SK-N-SH (cell line): ENCODE data around the gene YIF1B.

Experiments used
- EP300 ChIP-seq, 2 experiments: IDR thresholded peaks; 2 replicates each; pipeline versions ENCODE4 v1.4.0 to v1.6.1; 2012; ENCODE audit warnings: borderline replicate concordance in 1 of 2, low read depth in 1 of 2, low read length in 1 of 2
- MEF2A ChIP-seq: IDR thresholded peaks from 2 replicates; pipeline ENCODE4 v1.4.0; 2012; ENCODE audit warnings: low read depth, borderline replicate concordance
- RCOR1 ChIP-seq: fragments of 150-350 bp; IDR thresholded peaks from 2 replicates; pipeline ENCODE4 v1.6.1; 2017; ENCODE audit warnings: antibody characterized with exemption, low read length
- SMC3 ChIP-seq: IDR thresholded peaks from 2 replicates; pipeline ENCODE4 v1.6.1; 2012; ENCODE audit warnings: low read depth, low read length, improper control_type of control experiment
- TEAD4 ChIP-seq: IDR thresholded peaks from 2 replicates; pipeline ENCODE4 v1.4.0; 2012; ENCODE audit warnings: mild to moderate bottlenecking, borderline replicate concordance; ENCODE audit not compliant: insufficient read depth
- USF1 ChIP-seq: IDR thresholded peaks from 2 replicates; pipeline ENCODE4 v1.4.0; 2012; ENCODE audit warnings: low read depth, borderline replicate concordance
- TF ChIP-seq, protein P1 (sequence below): fragments of 200-600 bp; sonication (generic); IDR thresholded peaks from 2 replicates; pipeline ENCODE4 v1.6.1; 2017; ENCODE audit warnings: antibody characterized with exemption, mild to moderate bottlenecking, moderate library complexity
- TF ChIP-seq, protein P2 (sequence below): fragments of 150-350 bp; IDR thresholded peaks from 2 replicates; pipeline ENCODE4 v1.6.1; 2017; ENCODE audit warnings: antibody characterized with exemption, low read length, low read depth, borderline replicate concordance
- TF ChIP-seq, protein P3 (sequence below): IDR thresholded peaks from 2 replicates; pipeline ENCODE4 v1.4.0; 2012; ENCODE audit warnings: low read depth

DNA sequence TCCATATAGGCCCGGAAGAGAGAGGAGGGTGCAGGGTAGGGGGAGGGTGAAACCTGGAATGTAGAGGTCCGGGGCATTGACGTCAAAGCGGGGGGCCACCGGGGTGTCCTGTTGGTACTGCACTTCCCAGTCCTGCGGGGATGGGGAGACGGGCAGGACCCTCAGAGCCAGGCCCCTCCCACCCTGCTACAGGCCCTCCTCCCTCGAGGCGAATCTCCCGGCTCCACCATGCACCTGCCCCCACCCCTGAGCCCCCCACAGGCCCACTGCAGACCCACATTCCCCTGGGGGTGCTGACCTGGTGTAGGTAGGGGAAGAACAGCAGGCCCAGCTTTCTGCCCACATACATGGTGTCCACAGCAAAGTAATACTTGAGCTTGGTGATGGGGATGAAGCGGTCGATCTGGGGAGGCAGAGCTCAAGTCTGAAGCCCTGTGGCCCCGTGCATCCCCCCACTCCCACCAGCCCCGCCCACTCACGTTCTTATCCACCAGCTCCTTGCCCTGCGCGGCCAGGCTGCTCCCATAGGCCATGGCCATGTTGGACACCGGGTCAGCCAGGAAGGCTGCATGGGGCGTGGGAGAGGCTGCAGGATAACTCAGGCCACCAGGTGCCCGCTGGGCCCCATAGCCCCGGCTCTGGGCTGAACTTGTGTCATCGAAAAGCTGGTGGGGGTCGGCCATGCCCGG lies 6.7 kb downstream of the YIF1B start:
- no peak for TF ChIP-seq RCOR1
- TF ChIP-seq, protein P1, sequence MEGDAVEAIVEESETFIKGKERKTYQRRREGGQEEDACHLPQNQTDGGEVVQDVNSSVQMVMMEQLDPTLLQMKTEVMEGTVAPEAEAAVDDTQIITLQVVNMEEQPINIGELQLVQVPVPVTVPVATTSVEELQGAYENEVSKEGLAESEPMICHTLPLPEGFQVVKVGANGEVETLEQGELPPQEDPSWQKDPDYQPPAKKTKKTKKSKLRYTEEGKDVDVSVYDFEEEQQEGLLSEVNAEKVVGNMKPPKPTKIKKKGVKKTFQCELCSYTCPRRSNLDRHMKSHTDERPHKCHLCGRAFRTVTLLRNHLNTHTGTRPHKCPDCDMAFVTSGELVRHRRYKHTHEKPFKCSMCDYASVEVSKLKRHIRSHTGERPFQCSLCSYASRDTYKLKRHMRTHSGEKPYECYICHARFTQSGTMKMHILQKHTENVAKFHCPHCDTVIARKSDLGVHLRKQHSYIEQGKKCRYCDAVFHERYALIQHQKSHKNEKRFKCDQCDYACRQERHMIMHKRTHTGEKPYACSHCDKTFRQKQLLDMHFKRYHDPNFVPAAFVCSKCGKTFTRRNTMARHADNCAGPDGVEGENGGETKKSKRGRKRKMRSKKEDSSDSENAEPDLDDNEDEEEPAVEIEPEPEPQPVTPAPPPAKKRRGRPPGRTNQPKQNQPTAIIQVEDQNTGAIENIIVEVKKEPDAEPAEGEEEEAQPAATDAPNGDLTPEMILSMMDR, result no peak
- no peak for TF ChIP-seq EP300 (IDR thresholded peaks at IDR 0.05; ENCODE audit: borderline replicate concordance in 1 of 2, low read depth in 1 of 2, low read length in 1 of 2)
- TF ChIP-seq SMC3, result no peak
- TF ChIP-seq, protein P2, sequence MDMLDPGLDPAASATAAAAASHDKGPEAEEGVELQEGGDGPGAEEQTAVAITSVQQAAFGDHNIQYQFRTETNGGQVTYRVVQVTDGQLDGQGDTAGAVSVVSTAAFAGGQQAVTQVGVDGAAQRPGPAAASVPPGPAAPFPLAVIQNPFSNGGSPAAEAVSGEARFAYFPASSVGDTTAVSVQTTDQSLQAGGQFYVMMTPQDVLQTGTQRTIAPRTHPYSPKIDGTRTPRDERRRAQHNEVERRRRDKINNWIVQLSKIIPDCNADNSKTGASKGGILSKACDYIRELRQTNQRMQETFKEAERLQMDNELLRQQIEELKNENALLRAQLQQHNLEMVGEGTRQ, result no peak
- no peak for TF ChIP-seq TEAD4
- TF ChIP-seq MEF2A, result no peak
- TF ChIP-seq USF1, result no peak
- TF ChIP-seq, protein P3, sequence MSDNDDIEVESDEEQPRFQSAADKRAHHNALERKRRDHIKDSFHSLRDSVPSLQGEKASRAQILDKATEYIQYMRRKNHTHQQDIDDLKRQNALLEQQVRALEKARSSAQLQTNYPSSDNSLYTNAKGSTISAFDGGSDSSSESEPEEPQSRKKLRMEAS, result no peak
